HG02623 (cell line): ENCODE measurements around the gene LRCH3.
"Not testable (repeated sequence)": the region's sequence is repeated elsewhere in the genome, so short reads cannot be mapped to it uniquely, and the experiment has no call there.

Source experiments
- ATAC-seq: cut with Tn5 transposase; IDR thresholded peaks from one replicate; pipeline ENCODE4 v1.9.1; 2021; ENCODE audit warnings: moderate library complexity; ENCODE audit not compliant: unreplicated experiment

Gene LRCH3

DNA sequence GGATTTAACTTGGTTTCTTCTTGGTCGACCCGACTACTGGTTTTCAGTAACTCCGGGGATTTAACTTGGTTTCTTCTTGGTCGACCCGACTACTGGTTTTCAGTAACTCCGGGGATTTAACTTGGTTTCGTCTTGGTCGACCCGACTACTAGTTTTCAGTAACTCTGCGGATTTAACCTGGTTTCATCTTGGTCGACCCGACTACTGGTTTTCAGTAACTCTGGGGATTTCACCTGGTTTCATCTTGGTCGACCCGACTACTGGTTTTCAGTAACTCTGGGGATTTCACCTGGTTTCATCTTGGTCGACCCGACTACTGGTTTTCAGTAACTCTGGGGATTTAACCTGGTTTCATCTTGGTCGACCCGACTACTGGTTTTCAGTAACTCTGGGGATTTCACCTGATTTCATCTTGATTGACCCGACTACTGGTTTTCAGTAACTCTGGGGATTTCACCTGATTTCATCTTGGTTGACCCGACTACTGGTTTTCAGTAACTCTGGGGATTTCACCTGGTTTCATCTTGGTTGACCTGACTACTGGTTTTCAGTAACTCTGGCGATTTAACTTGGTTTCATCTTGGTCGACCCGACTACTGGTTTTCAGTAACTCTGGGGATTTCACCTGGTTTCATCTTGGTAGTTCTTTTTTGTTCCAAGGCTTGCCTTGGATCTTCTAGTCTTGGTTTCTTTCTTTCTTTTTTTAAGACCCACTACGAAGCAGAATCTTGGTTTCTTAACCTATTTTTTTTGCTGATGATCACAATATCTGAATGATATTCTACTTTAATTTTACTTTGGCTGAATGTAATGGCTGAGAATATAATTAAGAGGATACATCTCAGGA is 130.6 kb downstream of the LRCH3 start:
- not testable (repeated sequence) for ATAC-seq

GRCh38 chr3:197926418-197926817 is 135.4 kb downstream of the LRCH3 start:
- no peak for ATAC-seq

DNA sequence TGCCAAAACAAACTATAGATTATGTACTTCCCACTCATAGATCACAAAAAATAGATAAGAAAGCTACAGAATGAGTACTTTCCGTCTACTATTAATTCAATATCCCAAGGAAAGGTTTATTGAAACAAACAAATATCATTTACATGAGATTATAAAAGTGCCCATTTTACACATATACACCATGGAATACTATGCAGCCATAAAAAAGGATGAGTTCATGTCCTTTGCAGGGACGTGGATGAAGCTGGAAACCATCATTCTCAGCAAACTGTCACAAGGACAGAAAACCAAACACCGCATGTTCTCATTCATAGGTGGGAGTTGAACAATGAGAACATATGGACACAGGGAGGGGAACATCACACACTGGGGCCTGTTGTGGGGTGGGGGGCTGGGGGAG is 136.5 kb downstream of the LRCH3 start:
- not testable (repeated sequence) for ATAC-seq

- no peak for ATAC-seq
Measured at GRCh38 chr3:197936819-197937384, 145.8 kb downstream of the LRCH3 start.
